C4-2B (cell line): ENCODE measurements around the gene RPL15.
"Not testable (repeated sequence)": the region's sequence is repeated elsewhere in the genome, so short reads cannot be mapped to it uniquely, and the experiment has no call there.

Source experiments
- H3K27ac ChIP-seq: fragments of 450-650 bp; 2 replicates; pipeline ENCODE4 v1.5.1; 2017
- ZFX ChIP-seq: fragments of 450-650 bp; IDR thresholded peaks from 2 replicates; pipeline ENCODE4 v1.6.1; 2017
- TF ChIP-seq, protein P1 (sequence below): fragments of 450-650 bp; conservative IDR thresholded peaks from 2 replicates; pipeline ENCODE4 v1.5.1; 2017; ENCODE audit warnings: mild to moderate bottlenecking

Gene RPL15

GRCh38 chr3:23916886-23917678 lies at the start of gene RPL15, which contains the start of gene NKIRAS1:
RPL15 (plus strand) TSS chr3:23917132; CDS start chr3:23917860, 728 bp downstream.
NKIRAS1 (minus strand) TSS chr3:23916990; CDS start chr3:23910904, 6,086 bp downstream.
- TF ChIP-seq ZFX, result peak; percentile 49
- TF ChIP-seq, protein P1, sequence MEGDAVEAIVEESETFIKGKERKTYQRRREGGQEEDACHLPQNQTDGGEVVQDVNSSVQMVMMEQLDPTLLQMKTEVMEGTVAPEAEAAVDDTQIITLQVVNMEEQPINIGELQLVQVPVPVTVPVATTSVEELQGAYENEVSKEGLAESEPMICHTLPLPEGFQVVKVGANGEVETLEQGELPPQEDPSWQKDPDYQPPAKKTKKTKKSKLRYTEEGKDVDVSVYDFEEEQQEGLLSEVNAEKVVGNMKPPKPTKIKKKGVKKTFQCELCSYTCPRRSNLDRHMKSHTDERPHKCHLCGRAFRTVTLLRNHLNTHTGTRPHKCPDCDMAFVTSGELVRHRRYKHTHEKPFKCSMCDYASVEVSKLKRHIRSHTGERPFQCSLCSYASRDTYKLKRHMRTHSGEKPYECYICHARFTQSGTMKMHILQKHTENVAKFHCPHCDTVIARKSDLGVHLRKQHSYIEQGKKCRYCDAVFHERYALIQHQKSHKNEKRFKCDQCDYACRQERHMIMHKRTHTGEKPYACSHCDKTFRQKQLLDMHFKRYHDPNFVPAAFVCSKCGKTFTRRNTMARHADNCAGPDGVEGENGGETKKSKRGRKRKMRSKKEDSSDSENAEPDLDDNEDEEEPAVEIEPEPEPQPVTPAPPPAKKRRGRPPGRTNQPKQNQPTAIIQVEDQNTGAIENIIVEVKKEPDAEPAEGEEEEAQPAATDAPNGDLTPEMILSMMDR, result peak; percentile 2; the same call in 1 of the 2 replicates
- H3K27ac ChIP-seq, result peak within 1 kb of the TSS; percentile 98

GRCh38 chr3:23867400-23867799 lies 49.5 kb upstream of the RPL15 start:
- H3K27ac ChIP-seq, result no peak overlapping the region

GRCh38 chr3:23867838-23868237 lies 49.1 kb upstream of the RPL15 start:
- TF ChIP-seq, protein P1, result no peak
- TF ChIP-seq ZFX, result no peak
- H3K27ac ChIP-seq, result no peak overlapping the region

More at GRCh38 chr3:23867400-23867799, 49.5 kb upstream of the RPL15 start:
- no peak for TF ChIP-seq ZFX
- TF ChIP-seq, protein P1, result no peak

DNA sequence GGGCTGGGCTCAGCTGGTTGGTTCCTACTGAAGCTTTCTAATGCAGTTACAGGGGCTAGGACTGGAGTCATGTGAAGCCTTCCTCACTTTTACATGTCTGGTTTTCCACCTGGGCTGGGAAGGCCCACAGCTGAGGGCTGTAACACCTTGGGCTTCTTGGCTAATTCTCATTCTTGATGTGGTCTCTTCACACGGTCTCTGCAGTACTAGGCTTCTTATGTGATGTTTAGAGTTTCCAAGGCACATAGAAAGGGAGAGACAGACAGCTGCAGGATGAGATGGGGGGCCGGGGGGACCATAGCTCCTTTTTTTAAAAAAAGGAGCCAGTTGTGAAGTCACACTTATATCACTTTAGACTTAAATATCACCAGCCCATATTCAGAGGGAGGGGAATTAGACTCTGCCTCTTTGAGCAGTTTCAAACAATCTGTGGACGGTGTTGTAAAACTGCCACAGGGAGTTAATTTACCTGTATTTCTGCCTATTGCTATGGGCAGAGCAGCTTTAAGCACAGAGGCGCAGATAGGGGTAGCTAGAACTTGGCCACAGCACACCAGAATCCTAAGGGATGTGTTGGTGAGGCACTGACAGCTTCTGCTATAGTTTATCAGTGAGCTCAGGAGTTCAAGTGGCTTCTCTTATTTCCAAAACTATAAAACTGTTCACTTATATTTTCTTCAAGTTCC lies 46.8 kb upstream of the RPL15 start:
- TF ChIP-seq, protein P1, result no peak
- no peak for TF ChIP-seq ZFX

DNA sequence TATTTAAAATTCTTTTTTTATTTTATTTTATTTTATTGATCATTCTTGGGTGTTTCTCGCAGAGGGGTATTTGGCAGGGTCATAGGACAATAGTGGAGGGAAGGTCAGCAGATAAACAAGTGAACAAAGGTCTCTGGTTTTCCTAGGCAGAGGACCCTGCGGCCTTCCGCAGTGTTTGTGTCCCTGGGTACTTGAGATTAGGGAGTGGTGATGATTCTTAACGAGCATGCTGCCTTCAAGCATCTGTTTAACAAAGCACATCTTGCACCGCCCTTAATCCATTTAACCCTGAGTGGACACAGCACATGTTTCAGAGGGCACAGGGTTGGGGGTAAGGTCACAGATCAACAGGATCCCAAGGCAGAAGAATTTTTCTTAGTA lies 46.3 kb upstream of the RPL15 start:
- H3K27ac ChIP-seq, result not testable (repeated sequence)

More for the DNA sequence above, 46.8 kb upstream of the RPL15 start:
- no peak overlapping the region for H3K27ac ChIP-seq

- H3K27ac ChIP-seq, result not testable (repeated sequence)
Measured at GRCh38 chr3:23871361-23871760, 45.6 kb upstream of the RPL15 start.

GRCh38 chr3:23872330-23872729 lies 44.6 kb upstream of the RPL15 start:
- no peak overlapping the region for H3K27ac ChIP-seq
- TF ChIP-seq, protein P1, result no peak
- no peak for TF ChIP-seq ZFX

DNA sequence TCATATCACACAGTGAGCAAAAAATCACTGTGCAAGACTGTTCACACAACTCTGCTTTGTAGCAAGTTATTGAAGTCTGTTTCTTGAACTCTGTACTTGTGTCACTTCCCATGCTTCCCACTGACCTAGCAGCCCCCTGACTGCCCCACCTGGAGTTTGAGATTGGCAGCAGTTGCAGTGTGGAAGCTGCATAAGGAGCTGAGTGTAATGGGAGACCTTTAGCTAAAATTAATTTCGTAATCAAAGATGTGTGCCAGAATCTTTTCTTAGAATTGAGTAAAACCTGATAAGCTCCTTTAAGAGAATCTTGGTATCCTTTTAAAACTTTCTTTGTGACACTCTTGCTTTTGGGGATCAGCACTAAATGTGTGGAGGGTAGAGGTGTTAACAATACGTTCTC lies 43.0 kb upstream of the RPL15 start:
- no peak for TF ChIP-seq ZFX
- TF ChIP-seq, protein P1, result no peak
- H3K27ac ChIP-seq, result no peak overlapping the region
